HTERT RPE-1 (cell line): Measurements from ENCODE around the gene CNTNAP5.

Source experiments
- in situ Hi-C: fragments of 300-500 bp; cut with MboI; formaldehyde crosslinking; loops from 4 replicates; pipeline ENCODE4 v1.14.3; 2020; ENCODE audit warnings: low sequenced_read_pairs

CNTNAP5 gene

GRCh38 chr2:124025171-124025580, at the start of gene CNTNAP5:
CNTNAP5 (plus strand) TSS chr2:124025287; CDS start chr2:124025651, 364 bp downstream.
- in situ Hi-C loops, result no loop called here

GRCh38 chr2:123976054-123976648, 48.9 kb upstream of the CNTNAP5 start:
- in situ Hi-C loops, result no loop called here

- in situ Hi-C loops, result no loop called here
These were observed 31.3 kb upstream of the CNTNAP5 start for GRCh38 chr2:123993728-123994323.

- in situ Hi-C loops, result no loop called here
These were observed 25.4 kb upstream of the CNTNAP5 start for GRCh38 chr2:123999681-124000080.

GRCh38 chr2:124001696-124002430, 23.2 kb upstream of the CNTNAP5 start:
- in situ Hi-C loops, result no loop called here

- in situ Hi-C loops, result no loop called here
These were observed 6.2 kb upstream of the CNTNAP5 start for GRCh38 chr2:124018890-124019289.

- in situ Hi-C loops, result no loop called here
These were observed 421 bp upstream of the CNTNAP5 start for GRCh38 chr2:124024561-124025170.

- in situ Hi-C loops, result no loop called here
These were observed 876 bp downstream of the CNTNAP5 start for GRCh38 chr2:124025891-124026434.

GRCh38 chr2:124026503-124026902, 1.4 kb downstream of the CNTNAP5 start:
- in situ Hi-C loops, result no loop called here

GRCh38 chr2:124027182-124027581, 2.1 kb downstream of the CNTNAP5 start:
- in situ Hi-C loops, result no loop called here

- in situ Hi-C loops, result no loop called here
These were observed 7.7 kb downstream of the CNTNAP5 start for GRCh38 chr2:124032799-124033198.

- in situ Hi-C loops, result no loop called here
These were observed 9.2 kb downstream of the CNTNAP5 start for GRCh38 chr2:124034265-124034664.

GRCh38 chr2:124035001-124035400, 9.9 kb downstream of the CNTNAP5 start:
- in situ Hi-C loops, result no loop called here

- in situ Hi-C loops, result no loop called here
These were observed 13.9 kb downstream of the CNTNAP5 start for GRCh38 chr2:124039032-124039431.

- in situ Hi-C loops, result no loop called here
These were observed 14.7 kb downstream of the CNTNAP5 start for GRCh38 chr2:124039762-124040291.

- in situ Hi-C loops, result no loop called here
These were observed 20.8 kb downstream of the CNTNAP5 start for GRCh38 chr2:124045894-124046293.

GRCh38 chr2:124046332-124046731, 21.2 kb downstream of the CNTNAP5 start:
- in situ Hi-C loops, result no loop called here

GRCh38 chr2:124048102-124048501, 23.0 kb downstream of the CNTNAP5 start:
- in situ Hi-C loops, result no loop called here

GRCh38 chr2:124048664-124049063, 23.6 kb downstream of the CNTNAP5 start:
- in situ Hi-C loops, result no loop called here

- in situ Hi-C loops, result no loop called here
These were observed 24.0 kb downstream of the CNTNAP5 start for GRCh38 chr2:124049136-124049535.

- in situ Hi-C loops, result no loop called here
These were observed 25.9 kb downstream of the CNTNAP5 start for GRCh38 chr2:124050833-124051497.
